Progenitor cell of endocrine pancreas (in vitro differentiated cells): ENCODE results near the gene C12orf43. TPM values are rescaled to one million over a fixed set of nuclear protein-coding genes. Genes with fewer than 3 reads are reported as not detected.

ENCODE experiments used
- DNase-seq: peaks from one replicate; pipeline ENCODE4 v3.0.0; 2021; ENCODE audit warnings: low spot score; ENCODE audit not compliant: unreplicated experiment
- H3K27ac Mint-ChIP-seq: 2 replicates; pipeline ENCODE4 v1.8.0; 2021; ENCODE audit warnings: mild to moderate bottlenecking, moderate library complexity, mixed read lengths
- H3K27me3 Mint-ChIP-seq: 2 replicates; pipeline ENCODE4 v1.8.0; 2021; ENCODE audit warnings: mixed read lengths
- H3K36me3 Mint-ChIP-seq: 2 replicates; pipeline ENCODE4 v1.8.0; 2022; ENCODE audit warnings: mixed read lengths; ENCODE audit not compliant: insufficient read depth
- H3K4me1 Mint-ChIP-seq: 2 replicates; pipeline ENCODE4 v1.8.0; 2021; ENCODE audit warnings: low read depth, mixed read lengths
- H3K4me3 Mint-ChIP-seq: 2 replicates; pipeline ENCODE4 v1.8.0; 2021; ENCODE audit warnings: low read depth, mild to moderate bottlenecking, moderate library complexity, mixed read lengths
- H3K9me3 Mint-ChIP-seq: 2 replicates; pipeline ENCODE4 v1.8.0; 2021; ENCODE audit warnings: low read depth, mixed read lengths
- CTCF ChIP-seq: fragments of 200-600 bp; sonication (generic); IDR thresholded peaks from one replicate; pipeline ENCODE4 v1.5.0; 2021; ENCODE audit warnings: antibody characterized with exemption, mild to moderate bottlenecking; ENCODE audit not compliant: unreplicated experiment
- total RNA-seq: library from RNA; stranded (reverse); gene quantifications from 2 replicates; pipeline ENCODE4 v1.2.1, GENCODE V29; 2021

The C12orf43 gene
- total RNA-seq, 1 donor from 2014 or later = 17.2 TPM

GRCh38 chr12:120972870-120973543 lies 43.3 kb downstream of the C12orf43 start:
- Mint-ChIP-seq H3K4me3 (peak overlapping the region; percentile 20), H3K36me3 (peaks cover 48% of the 10 kb centered on the region), H3K27ac (peak overlapping the region; percentile 94), H3K4me1 (peaks cover 39% of the 10 kb centered on the region), H3K27me3 (no peaks in the 10 kb centered on the region), H3K9me3 (peaks cover 4% of the 10 kb centered on the region)
- DNase-seq = no peak
- no peak for TF ChIP-seq CTCF

GRCh38 chr12:120971299-120972180 lies 44.7 kb downstream of the C12orf43 start:
- peak; percentile 61 for TF ChIP-seq CTCF
- H3K27me3 Mint-ChIP-seq = no peaks in the 10 kb centered on the region
- H3K4me3 Mint-ChIP-seq = no peak overlapping the region
- peaks cover 4% of the 10 kb centered on the region for H3K9me3 Mint-ChIP-seq
- peak overlapping the region; percentile 46 for H3K27ac Mint-ChIP-seq
- H3K36me3 Mint-ChIP-seq = peaks cover 56% of the 10 kb centered on the region
- peaks cover 30% of the 10 kb centered on the region for H3K4me1 Mint-ChIP-seq
- no peak for DNase-seq

GRCh38 chr12:120970310-120970709 lies 46.0 kb downstream of the C12orf43 start:
- no peaks in the 10 kb centered on the region for H3K27me3 Mint-ChIP-seq
- no peak overlapping the region for H3K27ac Mint-ChIP-seq
- H3K4me3 Mint-ChIP-seq = no peak overlapping the region
- H3K36me3 Mint-ChIP-seq = peaks cover 57% of the 10 kb centered on the region
- DNase-seq = no peak
- H3K9me3 Mint-ChIP-seq = peaks cover 9% of the 10 kb centered on the region
- TF ChIP-seq CTCF = no peak
- peaks cover 26% of the 10 kb centered on the region for H3K4me1 Mint-ChIP-seq

GRCh38 chr12:120965534-120966091 lies 50.7 kb downstream of the C12orf43 start:
- no peaks in the 10 kb centered on the region for H3K27me3 Mint-ChIP-seq
- DNase-seq = no peak
- peak overlapping the region; percentile 78 for H3K27ac Mint-ChIP-seq
- peaks cover 28% of the 10 kb centered on the region for H3K36me3 Mint-ChIP-seq
- no peak for TF ChIP-seq CTCF
- H3K4me1 Mint-ChIP-seq = peaks cover 3% of the 10 kb centered on the region
- H3K9me3 Mint-ChIP-seq = peaks cover 13% of the 10 kb centered on the region
- no peak overlapping the region for H3K4me3 Mint-ChIP-seq

GRCh38 chr12:120964298-120964697 lies 52.0 kb downstream of the C12orf43 start:
- H3K27me3 Mint-ChIP-seq = no peaks in the 10 kb centered on the region
- peaks cover 21% of the 10 kb centered on the region for H3K36me3 Mint-ChIP-seq
- H3K27ac Mint-ChIP-seq = peak overlapping the region; percentile 86
- peaks cover 5% of the 10 kb centered on the region for H3K4me1 Mint-ChIP-seq
- peaks cover 13% of the 10 kb centered on the region for H3K9me3 Mint-ChIP-seq
- no peak overlapping the region for H3K4me3 Mint-ChIP-seq
- no peak for DNase-seq
- no peak for TF ChIP-seq CTCF
